K562 treated with DMSO at 1 percent for 4 hours (cell line): ENCODE measurements around the gene DNAH2. TPM values are rescaled to one million over a fixed set of nuclear protein-coding genes. Genes with fewer than 3 reads are reported as not detected.

Experiments
- total RNA-seq: library from RNA; unstranded; fragments of 300-600 nt; gene quantifications from 2 replicates; pipeline ENCODE4 v1.2.3, GENCODE V29; 2022; ENCODE audit not compliant: insufficient read depth

Gene DNAH2, protein sequence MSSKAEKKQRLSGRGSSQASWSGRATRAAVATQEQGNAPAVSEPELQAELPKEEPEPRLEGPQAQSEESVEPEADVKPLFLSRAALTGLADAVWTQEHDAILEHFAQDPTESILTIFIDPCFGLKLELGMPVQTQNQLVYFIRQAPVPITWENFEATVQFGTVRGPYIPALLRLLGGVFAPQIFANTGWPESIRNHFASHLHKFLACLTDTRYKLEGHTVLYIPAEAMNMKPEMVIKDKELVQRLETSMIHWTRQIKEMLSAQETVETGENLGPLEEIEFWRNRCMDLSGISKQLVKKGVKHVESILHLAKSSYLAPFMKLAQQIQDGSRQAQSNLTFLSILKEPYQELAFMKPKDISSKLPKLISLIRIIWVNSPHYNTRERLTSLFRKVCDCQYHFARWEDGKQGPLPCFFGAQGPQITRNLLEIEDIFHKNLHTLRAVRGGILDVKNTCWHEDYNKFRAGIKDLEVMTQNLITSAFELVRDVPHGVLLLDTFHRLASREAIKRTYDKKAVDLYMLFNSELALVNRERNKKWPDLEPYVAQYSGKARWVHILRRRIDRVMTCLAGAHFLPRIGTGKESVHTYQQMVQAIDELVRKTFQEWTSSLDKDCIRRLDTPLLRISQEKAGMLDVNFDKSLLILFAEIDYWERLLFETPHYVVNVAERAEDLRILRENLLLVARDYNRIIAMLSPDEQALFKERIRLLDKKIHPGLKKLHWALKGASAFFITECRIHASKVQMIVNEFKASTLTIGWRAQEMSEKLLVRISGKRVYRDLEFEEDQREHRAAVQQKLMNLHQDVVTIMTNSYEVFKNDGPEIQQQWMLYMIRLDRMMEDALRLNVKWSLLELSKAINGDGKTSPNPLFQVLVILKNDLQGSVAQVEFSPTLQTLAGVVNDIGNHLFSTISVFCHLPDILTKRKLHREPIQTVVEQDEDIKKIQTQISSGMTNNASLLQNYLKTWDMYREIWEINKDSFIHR (N-terminal part only)
- not detected in 2 replicates for total RNA-seq

DNA sequence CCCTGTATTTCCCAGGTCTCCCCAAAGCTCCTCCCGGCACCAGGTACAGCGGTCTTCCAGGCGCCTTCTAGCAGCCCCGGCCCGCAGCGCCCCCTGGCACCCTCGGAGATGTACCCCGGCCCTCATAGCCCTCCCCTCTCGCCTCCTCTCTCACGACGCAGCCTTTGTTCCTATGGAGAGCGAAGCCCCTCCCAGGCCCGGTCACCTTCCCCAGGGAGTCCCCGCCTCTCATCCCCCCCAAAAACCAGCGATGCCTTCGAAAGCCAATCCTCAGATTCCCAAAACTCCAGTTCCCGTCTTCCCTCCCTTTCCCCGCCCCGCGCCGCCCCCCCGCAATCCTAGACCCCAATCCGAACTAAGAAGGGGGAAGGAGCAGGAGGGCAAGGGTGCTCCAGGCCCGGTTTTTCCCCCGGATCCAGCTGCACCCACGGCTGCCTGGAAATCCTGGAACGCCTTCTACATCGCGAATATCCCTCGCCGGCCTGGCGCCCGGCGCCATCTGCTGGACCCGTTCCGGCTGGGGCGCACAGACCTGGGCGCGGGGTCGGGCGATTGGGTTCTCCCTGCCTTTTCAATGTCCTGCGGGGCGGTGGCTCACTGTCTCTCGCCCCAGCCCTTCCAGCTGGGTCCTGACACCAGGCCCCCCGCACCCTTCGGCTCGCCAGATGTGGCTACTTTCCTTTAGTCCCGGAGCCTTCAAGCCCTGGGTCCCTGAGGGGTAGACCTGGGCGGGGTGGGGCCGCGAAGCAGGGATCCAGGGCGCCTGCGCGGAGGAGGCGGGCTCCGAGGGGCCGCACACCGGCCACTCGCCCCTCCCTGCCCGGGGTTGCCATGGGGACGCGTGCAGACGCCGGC, at the start of gene DNAH2:
Gene DNAH2 (plus strand): TSS at position 844 of the 855 bp plus-strand sequence. CDS start 1,991 bp downstream, outside the sequence.

DNA sequence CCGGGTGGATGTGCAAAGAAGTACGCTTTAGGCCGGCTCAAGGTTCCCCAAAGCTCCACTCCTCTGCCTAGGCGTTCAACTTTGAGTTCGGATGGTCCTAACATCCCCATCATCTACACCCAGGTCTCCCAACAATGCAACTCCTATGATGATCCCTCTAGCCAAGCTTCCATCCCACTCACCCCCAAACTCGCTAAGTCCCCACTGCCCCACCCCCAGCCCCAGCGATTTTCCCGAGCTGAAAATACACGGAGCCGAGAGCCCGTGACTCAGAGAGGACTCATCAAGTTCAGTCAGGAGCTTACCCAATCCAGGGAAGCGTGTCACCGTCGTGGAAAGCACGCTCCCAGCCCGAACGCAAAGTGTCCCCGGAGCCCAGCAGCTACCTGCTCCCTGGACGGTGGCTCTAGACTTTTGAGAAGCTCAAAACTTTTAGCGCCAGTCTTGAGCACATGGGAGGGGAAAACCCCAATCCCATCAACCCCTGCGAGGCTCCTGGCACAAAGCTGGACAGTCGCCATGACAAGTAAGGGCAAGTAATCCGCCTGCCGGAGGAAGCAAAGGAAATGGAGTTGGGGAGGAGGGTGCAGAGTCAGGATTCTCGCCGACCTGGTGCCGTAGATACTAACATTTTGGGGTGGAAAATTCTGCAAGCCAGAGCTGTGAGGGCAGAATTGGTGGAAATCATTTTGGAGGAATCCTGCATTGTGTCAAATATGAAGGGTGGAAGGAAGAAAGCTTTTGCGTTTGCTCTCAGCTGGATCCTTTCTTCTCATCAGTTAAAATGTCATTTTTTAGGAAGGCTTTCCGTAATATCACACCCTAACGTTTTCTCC, 30.3 kb upstream of the DNAH2 start, which contains the start of gene TP53:
Gene TP53 (minus strand): TSS at position 419 of the 836 bp plus-strand sequence. CDS start 10,896 bp downstream, outside the sequence.

DNA sequence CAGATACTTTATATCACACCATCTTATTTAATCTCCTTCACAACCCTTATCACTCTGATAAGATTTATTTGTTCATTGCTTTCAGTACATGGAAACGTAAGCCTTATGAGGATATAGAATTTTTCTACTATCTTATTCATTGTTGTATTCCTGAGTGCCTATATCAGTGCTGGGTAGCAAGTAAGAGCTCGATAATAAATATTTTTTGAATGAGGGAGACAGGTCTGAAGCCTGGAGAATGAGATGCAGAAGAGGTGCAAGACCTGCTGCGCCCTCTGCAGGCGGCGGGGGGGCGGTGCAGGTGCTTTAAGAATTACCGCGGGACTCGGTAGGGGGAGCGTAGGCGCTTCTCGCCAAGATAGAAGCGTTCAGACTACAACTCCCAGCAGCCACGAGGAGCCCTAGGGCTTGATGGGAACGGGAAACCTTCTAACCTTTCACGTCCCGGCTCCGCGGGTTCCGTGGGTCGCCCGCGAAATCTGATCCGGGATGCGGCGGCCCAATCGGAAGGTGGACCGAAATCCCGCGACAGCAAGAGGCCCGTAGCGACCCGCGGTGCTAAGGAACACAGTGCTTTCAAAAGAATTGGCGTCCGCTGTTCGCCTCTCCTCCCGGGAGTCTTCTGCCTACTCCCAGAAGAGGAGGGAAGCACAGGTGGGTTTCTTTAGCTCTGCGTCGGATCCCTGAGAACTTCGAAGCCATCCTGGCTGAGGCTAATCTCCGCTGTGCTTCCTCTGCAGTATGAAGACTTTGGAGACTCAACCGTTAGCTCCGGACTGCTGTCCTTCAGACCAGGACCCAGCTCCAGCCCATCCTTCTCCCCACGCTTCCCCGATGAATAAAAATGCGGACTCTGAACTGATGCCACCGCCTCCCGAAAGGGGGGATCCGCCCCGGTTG, 29.4 kb upstream of the DNAH2 start, which contains the start of gene WRAP53:
Gene WRAP53 (plus strand): TSS at position 570 of the 900 bp plus-strand sequence. CDS start 172 bp downstream, at position 742.

DNA sequence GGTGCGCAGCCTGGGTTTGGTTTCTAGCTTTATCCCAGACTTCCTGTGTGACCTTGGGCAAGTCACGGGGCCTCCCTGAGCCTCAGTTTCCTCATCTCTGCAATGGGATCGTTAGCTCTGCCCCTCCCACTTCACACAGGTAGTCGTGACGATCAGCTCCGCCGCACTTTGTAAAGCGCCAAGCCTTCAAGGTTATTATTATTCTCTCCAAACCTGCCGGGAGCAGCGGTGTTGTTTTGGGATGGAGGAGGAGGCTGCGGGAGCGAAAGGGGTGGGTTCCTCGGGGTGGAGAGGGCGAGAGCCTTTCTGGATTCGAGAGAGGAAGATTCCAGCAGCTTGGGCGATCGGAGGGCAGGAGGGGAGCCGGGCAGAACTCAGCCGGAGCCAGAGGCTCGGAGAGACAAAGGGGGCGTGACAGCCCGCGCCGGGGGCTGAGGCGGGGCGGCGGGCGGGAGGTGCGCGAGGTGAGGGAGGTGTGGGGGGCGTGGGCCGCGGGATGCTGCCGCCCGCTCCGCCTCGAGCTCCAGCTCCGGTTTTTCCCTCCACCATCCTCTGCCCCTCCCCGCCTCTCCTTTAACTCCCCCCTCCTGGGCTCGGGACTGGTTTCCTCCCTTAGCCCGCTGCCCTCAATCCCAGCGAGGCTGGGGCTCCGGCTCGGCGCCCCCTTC, 12.8 kb upstream of the DNAH2 start, which contains the start of gene EFNB3:
Gene EFNB3 (plus strand): TSS at position 602 of the 668 bp plus-strand sequence. CDS start 397 bp downstream, outside the sequence.

DNA sequence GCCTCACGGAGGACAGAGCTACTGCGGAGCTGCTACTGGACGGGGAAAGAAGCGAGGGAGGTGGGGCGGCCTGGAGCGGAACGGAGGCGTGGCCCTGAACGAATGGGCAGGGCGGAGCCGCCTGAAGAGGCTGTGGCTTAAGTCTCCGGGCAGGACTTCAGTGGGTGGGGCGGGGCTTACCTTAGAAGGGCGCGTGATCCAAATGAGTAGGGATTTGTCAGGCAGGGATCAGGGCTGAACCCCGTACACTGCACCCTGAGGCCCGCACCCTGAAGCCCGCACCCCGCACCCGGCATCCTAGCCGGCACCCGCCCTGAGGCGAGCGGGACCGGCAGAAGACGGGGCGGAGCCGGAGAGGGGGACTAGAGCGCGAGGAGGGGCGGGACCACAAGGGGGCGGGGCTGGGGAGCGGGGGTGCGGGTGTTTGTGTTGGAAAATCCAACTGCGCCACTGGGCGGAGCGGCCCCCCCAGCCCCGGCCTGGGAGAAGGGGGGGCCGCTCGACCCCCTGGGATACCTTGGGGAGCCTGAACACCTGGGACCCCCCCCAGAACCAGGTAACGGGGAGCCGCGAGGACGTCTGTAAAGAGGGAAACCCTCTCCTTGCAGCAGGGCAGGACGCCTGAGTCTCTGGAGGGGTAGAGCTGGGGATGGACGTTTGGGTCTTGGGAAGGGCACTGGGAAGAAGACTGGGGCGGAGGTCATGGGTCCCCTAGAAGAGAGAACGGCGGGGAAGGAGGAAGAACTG, 116.4 kb downstream of the DNAH2 start, which contains the start of gene KDM6B:
Gene KDM6B (plus strand): TSS at position 423 of the 747 bp plus-strand sequence. CDS start 11,338 bp downstream, outside the sequence.

DNA sequence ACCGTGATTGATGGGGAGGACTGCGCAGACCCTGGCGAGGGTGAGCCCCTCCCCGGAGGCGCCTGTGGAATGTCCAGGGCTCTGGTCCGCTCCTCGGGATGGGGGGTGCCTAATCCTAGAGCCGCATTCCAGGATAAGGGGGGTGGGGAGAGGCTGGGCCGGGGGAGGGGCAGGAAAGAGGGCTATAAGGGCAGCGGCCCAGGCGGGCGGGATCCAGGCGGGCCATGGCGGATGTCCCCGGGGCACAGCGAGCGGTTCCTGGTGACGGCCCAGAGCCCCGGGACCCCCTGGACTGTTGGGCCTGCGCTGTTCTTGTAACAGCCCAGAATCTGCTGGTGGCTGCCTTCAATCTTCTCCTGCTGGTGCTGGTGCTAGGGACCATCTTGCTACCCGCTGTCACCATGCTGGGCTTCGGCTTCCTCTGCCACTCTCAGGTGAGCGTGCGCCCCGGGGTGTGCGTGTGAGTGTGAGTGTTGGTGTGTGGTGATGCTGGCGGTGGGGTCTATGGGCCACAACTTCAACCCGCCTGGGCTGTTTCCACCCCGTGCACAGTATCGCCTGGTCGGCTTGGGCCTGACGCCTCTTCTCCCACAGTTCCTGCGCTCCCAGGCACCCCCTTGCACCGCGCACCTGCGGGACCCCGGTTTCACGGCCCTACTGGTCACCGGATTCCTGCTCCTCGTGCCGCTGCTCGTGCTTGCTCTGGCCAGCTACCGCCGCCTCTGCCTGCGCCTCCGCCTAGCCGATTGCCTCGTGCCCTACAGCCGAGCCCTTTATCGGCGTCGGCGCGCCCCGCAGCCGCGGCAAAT, 137.5 kb downstream of the DNAH2 start, which contains the start of gene TMEM88:
Gene TMEM88 (plus strand): TSS at position 216 of the 809 bp plus-strand sequence. CDS start 9 bp downstream, at position 225.

DNA sequence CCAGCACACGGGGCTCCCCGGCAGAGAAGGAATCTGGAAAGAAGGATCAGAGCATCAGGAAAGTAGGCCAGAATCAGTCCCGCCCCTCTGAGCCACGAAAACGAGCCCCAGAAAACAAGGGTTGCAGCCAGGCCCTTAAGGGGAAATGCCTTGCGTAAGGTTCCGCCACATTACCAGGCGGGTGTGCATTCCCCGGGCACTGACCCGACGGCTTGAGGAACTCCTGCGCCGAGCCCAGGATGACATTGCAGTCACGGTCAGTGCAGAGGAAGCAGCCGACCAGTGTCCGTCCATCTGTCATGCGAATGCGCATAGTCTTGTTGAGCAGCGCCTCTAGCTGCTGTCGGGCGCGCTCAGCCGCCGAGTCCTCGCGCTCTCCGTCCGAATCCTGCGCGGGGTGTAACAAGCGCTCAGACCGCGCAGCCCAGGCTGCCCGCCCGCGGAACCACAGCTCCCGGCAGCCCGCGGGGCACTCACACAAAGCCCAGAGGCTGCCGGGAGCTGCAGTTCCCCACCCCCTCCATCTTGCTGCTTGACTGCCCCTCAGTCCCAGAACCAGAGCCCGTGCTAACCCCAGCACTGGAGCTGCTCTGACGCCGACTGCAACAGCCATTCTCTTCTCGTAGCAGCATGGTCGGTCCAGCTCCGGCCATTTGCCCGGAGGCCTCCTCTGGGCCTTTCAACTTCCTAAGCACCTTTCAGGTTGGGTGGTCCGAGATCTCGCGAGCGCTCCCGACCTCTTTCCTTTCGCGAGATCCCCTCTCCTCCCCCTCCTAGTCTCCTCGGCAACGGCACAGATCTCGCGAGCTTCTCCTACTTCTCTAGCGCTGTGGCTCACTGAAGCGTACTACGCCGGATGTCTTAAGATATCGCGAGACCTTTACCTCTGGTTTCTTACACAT, 139.5 kb downstream of the DNAH2 start, which contains the start of gene NAA38:
Gene NAA38 (minus strand): TSS at position 749 of the 902 bp plus-strand sequence. CDS start 96 bp downstream, at position 653.

DNA sequence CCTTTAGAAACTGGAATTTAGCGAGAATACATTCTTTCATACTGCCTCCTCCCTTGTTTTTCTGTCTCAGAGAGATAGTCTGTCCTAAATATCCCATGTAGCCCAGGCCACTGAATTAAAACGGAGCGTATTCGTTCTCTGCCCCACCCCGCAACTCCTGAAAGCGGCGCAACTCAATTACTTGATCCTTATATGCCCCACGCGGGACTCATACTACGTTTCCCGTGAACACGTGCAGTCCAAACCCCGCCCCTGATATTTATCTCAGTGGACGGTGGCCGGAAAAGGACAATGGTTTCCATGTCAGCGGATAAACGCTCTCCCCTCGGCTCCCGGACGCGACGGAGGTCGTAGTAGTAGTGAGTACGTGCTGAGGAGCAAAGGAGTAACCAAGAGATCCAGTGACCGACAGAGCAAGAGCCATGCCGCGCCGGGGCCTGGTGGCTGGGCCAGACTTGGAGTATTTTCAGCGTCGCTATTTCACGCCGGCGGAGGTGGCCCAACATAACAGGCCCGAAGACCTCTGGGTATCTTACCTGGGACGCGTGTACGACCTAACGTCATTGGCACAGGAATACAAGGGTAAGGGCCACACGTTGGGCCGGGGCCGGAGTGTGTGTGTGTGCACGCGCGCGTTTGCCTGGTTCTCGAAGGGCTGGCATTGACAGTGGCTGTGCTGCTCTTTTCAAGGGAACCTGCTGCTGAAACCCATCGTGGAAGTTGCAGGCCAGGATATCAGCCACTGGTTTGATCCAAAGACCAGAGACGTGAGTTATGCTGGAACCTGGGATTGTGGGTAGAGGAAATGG, 140.4 kb downstream of the DNAH2 start, which contains the start of gene CYB5D1:
Gene CYB5D1 (plus strand): TSS at position 291 of the 809 bp plus-strand sequence. CDS start 132 bp downstream, at position 423.

Other genes with a start within 250 kb of the DNAH2 start
- gene ZBTB4, start 238.1 kb upstream of the DNAH2 start, total RNA-seq, result 3.2 TPM in 2 replicates
- gene SLC35G6, start 236.3 kb upstream of the DNAH2 start, total RNA-seq, result not detected in 2 replicates
- 59.8 and 69.8 TPM in 2 replicates for gene POLR2A, start 233.4 kb upstream of the DNAH2 start, total RNA-seq
- gene TNFSF12, start 168.7 kb upstream of the DNAH2 start, total RNA-seq, result 1.7 and 2.1 TPM in 2 replicates
- 1.0 and 1.9 TPM in 2 replicates for gene TNFSF13, start 159.0 kb upstream of the DNAH2 start, total RNA-seq
- 36.6 and 40.6 TPM in 2 replicates for gene SENP3, start 155.8 kb upstream of the DNAH2 start, total RNA-seq
- gene CD68, start 138.1 kb upstream of the DNAH2 start, total RNA-seq, result 45.7 and 47.2 TPM in 2 replicates
- gene MPDU1, start 133.9 kb upstream of the DNAH2 start, total RNA-seq, result 82.7 and 83.4 TPM in 2 replicates
- gene SOX15, start 127.7 kb upstream of the DNAH2 start, total RNA-seq, result 4.0 and 8.5 TPM in 2 replicates
- 40.7 and 49.2 TPM in 2 replicates for gene FXR2, start 102.8 kb upstream of the DNAH2 start, total RNA-seq
- 29.5 and 43.0 TPM in 2 replicates for gene SAT2, start 89.9 kb upstream of the DNAH2 start, total RNA-seq
- gene SHBG, start 87.6 kb upstream of the DNAH2 start, total RNA-seq, result not detected in 2 replicates
- gene ATP1B2, start 66.8 kb upstream of the DNAH2 start, total RNA-seq, result 2.0 and 3.5 TPM in 2 replicates
- 5.5 and 5.8 TPM in 2 replicates for gene TP53, start 30.3 kb upstream of the DNAH2 start, total RNA-seq
- gene WRAP53, start 29.3 kb upstream of the DNAH2 start, total RNA-seq, result 29.2 and 33.1 TPM in 2 replicates
- gene EFNB3, start 12.5 kb upstream of the DNAH2 start, total RNA-seq, result not detected in 2 replicates
- gene KDM6B, start 116.5 kb downstream of the DNAH2 start, total RNA-seq, result 16.3 and 17.1 TPM in 2 replicates
- 1.4 TPM in 1 of 2 replicates, not detected in the other for gene TMEM88, start 137.3 kb downstream of the DNAH2 start, total RNA-seq
- gene NAA38, start 139.8 kb downstream of the DNAH2 start, total RNA-seq, result 27.8 and 29.8 TPM in 2 replicates
- 1.2 and 3.8 TPM in 2 replicates for gene CYB5D1, start 140.3 kb downstream of the DNAH2 start, total RNA-seq
- gene CHD3, start 171.0 kb downstream of the DNAH2 start, total RNA-seq, result 28.9 and 41.1 TPM in 2 replicates
- 0.99 and 8.4 TPM in 2 replicates for gene RNF227, start 198.5 kb downstream of the DNAH2 start, total RNA-seq
- 0.51 and 2.6 TPM in 2 replicates for gene KCNAB3, start 212.1 kb downstream of the DNAH2 start, total RNA-seq
- gene TRAPPC1, start 214.2 kb downstream of the DNAH2 start, total RNA-seq, result 103 and 117 TPM in 2 replicates
- gene CNTROB, start 214.5 kb downstream of the DNAH2 start, total RNA-seq, result 17.7 and 26.8 TPM in 2 replicates